Peyer's patch (tissue), 4 donors: ENCODE data around the gene TMEM163.

Source experiments
- POLR2A ChIP-seq, 2 donors: fragments of 450-650 bp; IDR thresholded peaks; one replicate each; pipeline ENCODE4 v1.5.1; 2017; ENCODE audit warnings: antibody characterized with exemption in 2 of 2, mild to moderate bottlenecking in 2 of 2, moderate library complexity in 2 of 2
- TF ChIP-seq, protein P1 (sequence below), 6 experiments: fragments of 450-650 bp in 4 of 6; fragments of 200-600 bp in 2 of 6; sonication (generic) in 1 of 6; IDR thresholded peaks; one replicate each; pipeline ENCODE4 v1.5.1; 2017 to 2019; ENCODE audit warnings: antibody characterized with exemption in 6 of 6, mild to moderate bottlenecking in 3 of 6, moderate library complexity in 1 of 6

- TF ChIP-seq, protein P1, sequence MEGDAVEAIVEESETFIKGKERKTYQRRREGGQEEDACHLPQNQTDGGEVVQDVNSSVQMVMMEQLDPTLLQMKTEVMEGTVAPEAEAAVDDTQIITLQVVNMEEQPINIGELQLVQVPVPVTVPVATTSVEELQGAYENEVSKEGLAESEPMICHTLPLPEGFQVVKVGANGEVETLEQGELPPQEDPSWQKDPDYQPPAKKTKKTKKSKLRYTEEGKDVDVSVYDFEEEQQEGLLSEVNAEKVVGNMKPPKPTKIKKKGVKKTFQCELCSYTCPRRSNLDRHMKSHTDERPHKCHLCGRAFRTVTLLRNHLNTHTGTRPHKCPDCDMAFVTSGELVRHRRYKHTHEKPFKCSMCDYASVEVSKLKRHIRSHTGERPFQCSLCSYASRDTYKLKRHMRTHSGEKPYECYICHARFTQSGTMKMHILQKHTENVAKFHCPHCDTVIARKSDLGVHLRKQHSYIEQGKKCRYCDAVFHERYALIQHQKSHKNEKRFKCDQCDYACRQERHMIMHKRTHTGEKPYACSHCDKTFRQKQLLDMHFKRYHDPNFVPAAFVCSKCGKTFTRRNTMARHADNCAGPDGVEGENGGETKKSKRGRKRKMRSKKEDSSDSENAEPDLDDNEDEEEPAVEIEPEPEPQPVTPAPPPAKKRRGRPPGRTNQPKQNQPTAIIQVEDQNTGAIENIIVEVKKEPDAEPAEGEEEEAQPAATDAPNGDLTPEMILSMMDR (IDR thresholded peaks at IDR 0.05), result no peak
- no peak for TF ChIP-seq POLR2A (IDR thresholded peaks at IDR 0.05)
These were observed 146.3 kb downstream of the TMEM163 start for GRCh38 chr2:134572314-134573084.
